HepG2 (cell line): ENCODE data around the gene CIB1. TPM values are rescaled to one million over a fixed set of nuclear protein-coding genes. Genes with fewer than 3 reads are reported as not detected.

Source experiments
- ATAC-seq: fragments of 200-7000 bp; cut with Tn5 transposase; 3 replicates; pipeline ENCODE4 v1.9.1; 2020; ENCODE audit warnings: mild to moderate bottlenecking, moderate library complexity
- BruUV-seq: library from RNA; stranded (reverse); fragments of 400-500 nt; replicated peaks from 2 replicates; lab custom pipeline; 2021; lab: Mats Ljungman, UMichigan
- CTCF ChIA-PET: fragments of 300-600 bp; formaldehyde crosslinking; extraction: SDS; loops from one replicate; lab custom pipeline; 2021; ENCODE audit warnings: low total read pairs, inconsistent platforms, low intra/inter-chr PET ratio; lab: Yijun Ruan, JAX
- POLR2A ChIA-PET: fragments of 350-600 bp; sonication (Branson Sonifier 250); formaldehyde crosslinking; loops from one replicate; lab custom pipeline; 2020; ENCODE audit warnings: antibody characterized with exemption, inconsistent platforms; lab: Yijun Ruan, JAX
- DNase-seq: peaks from one replicate; pipeline ENCODE4 v3.0.0-alpha.2; 2015; ENCODE audit warnings: low spot score
- FAIRE-seq: peaks from 3 replicates; lab custom pipeline; 2011; peaks lifted over from hg19 to GRCh38; lab: Jason Lieb, UNC
- H2AFZ ChIP-seq: one replicate; pipeline ENCODE4 v1.6.1; 2011; ENCODE audit warnings: low read length, inconsistent platforms
- H3K27ac ChIP-seq: fragments of 300-600 bp; 3 replicates; pipeline ENCODE4 v1.8.0; 2011; ENCODE audit warnings: mixed run types, mild to moderate bottlenecking, mixed read lengths, low read length, inconsistent platforms; ENCODE audit not compliant: insufficient read depth; ENCODE audit errors: extremely low read length
- H3K27me3 ChIP-seq, 2 experiments: fragments of 200-600 bp in 1 of 2; 2 replicates in 1 of 2; 3 replicates in 1 of 2; pipeline versions ENCODE4 v1.6.0 to v1.8.0; 2011; ENCODE audit warnings: low read length in 2 of 2, mild to moderate bottlenecking in 2 of 2, moderate library complexity in 2 of 2, inconsistent platforms in 1 of 2; ENCODE audit not compliant: insufficient read depth in 2 of 2, control insufficient read depth in 1 of 2
- H3K36me3 ChIP-seq, 2 experiments: fragments of 200-600 bp in 1 of 2; replicated peaks in 1 of 2; 2 replicates in 1 of 2; 3 replicates in 1 of 2; pipeline versions ENCODE4 v1.5.1 to v1.8.0; 2011; ENCODE audit warnings: low read length in 2 of 2, inconsistent platforms in 1 of 2; ENCODE audit not compliant: insufficient read depth in 2 of 2, control insufficient read depth in 1 of 2
- H3K4me1 ChIP-seq: 2 replicates; pipeline ENCODE4 v1.5.1; 2012; ENCODE audit warnings: low read length, inconsistent platforms; ENCODE audit not compliant: insufficient read depth
- H3K4me2 ChIP-seq: 2 replicates; pipeline ENCODE4 v1.6.0; 2011; ENCODE audit warnings: low read depth, low read length, inconsistent platforms
- H3K4me3 ChIP-seq, 3 experiments: fragments of 200-600 bp in 1 of 3; sonication (generic), shearing (Covaris generic) in 1 of 3; replicated peaks in 1 of 3; 2 replicates each; pipeline ENCODE4 v1.5.1; 2011 to 2016; ENCODE audit warnings: low read length in 3 of 3, inconsistent platforms in 2 of 3, low read depth in 2 of 3, mild to moderate bottlenecking in 2 of 3, control low read depth in 1 of 3, mixed read lengths in 1 of 3; ENCODE audit not compliant: insufficient read depth in 1 of 3
- H3K79me2 ChIP-seq: one replicate; pipeline ENCODE4 v1.6.1; 2011; ENCODE audit warnings: low read length, inconsistent platforms; ENCODE audit not compliant: insufficient read depth
- H3K9ac ChIP-seq: 2 replicates; pipeline ENCODE4 v1.6.0; 2011; ENCODE audit warnings: mild to moderate bottlenecking, low read depth, low read length, inconsistent platforms; ENCODE audit not compliant: insufficient read depth
- H3K9me3 ChIP-seq: 2 replicates; pipeline ENCODE4 v1.5.1; 2012; ENCODE audit warnings: mild to moderate bottlenecking, low read length
- H4K20me1 ChIP-seq: 2 replicates; pipeline ENCODE4 v1.6.0; 2011; ENCODE audit warnings: inconsistent platforms, mild to moderate bottlenecking, low read length, moderate library complexity; ENCODE audit not compliant: insufficient read depth
- KDM6A ChIP-seq: IDR thresholded peaks from 2 replicates; pipeline ENCODE4 v1.6.1; 2016; ENCODE audit warnings: low read depth
- MEIS1 ChIP-seq: sonication (generic); formaldehyde crosslinking; IDR thresholded peaks from 2 replicates; pipeline ENCODE4 v1.9.0; 2021; ENCODE audit warnings: mild to moderate bottlenecking, missing genetic modification reagents, moderate library complexity, borderline replicate concordance
- SP140L ChIP-seq: sonication (generic); formaldehyde crosslinking; IDR thresholded peaks from 2 replicates; pipeline ENCODE4 v1.4.0; 2020; ENCODE audit warnings: missing genetic modification reagents, borderline replicate concordance
- ZNF124 ChIP-seq: sonication (generic); formaldehyde crosslinking; IDR thresholded peaks from 2 replicates; pipeline ENCODE4 v1.4.0; 2020; ENCODE audit warnings: missing genetic modification reagents
- ZNF17 ChIP-seq: sonication (generic); formaldehyde crosslinking; IDR thresholded peaks from 2 replicates; pipeline ENCODE4 v1.5.0; 2020; ENCODE audit warnings: mild to moderate bottlenecking, missing genetic modification reagents
- ZNF317 ChIP-seq: sonication (generic); formaldehyde crosslinking; IDR thresholded peaks from 2 replicates; pipeline ENCODE4 v1.5.0; 2020; ENCODE audit warnings: mild to moderate bottlenecking, missing genetic modification reagents
- WGBS: methylation state at CpG from one replicate; pipeline ENCODE4 v1.1.6; 2017; ENCODE audit warnings: low lambda C conversion rate; 5-methylcytosine and 5-hydroxymethylcytosine counted together
- in situ Hi-C: cut with HindIII; loops from 2 replicates; pipeline ENCODE4 v1.10.0; 2017; ENCODE audit warnings: low pct_unique_long_range_greater_than_20kb; ENCODE audit not compliant: extremely low pct_ligation_motif_present
- intact Hi-C: fragments of 100-400 bp; cut with micrococcal nuclease; formaldehyde crosslinking; loops from one replicate; pipeline ENCODE4 v1.10.0; 2022; ENCODE audit not compliant: unreplicated experiment
- polyA plus RNA-seq, 8 experiments: library from polyadenylated mRNA; depleted of rRNA in 3 of 8; stranded (reverse) in 7 of 8; unstranded in 1 of 8; fragments of >200 nt; fragmentation: Illumina TruSeq in 4 of 8; extraction: Trizol in 4 of 8; gene quantifications; 2 replicates each; pipeline versions ENCODE4 v1.2.1 to v1.2.3, GENCODE V29; 2011 to 2016; ENCODE audit warnings: low read depth in 4 of 8, missing spikeins in 1 of 8, mixed read lengths in 1 of 8; ENCODE audit not compliant: insufficient read depth in 1 of 8
- total RNA-seq, 5 experiments: library from RNA; depleted of rRNA; stranded (reverse); fragments of >200 nt; fragmentation: Illumina TruSeq; extraction: Trizol; gene quantifications; 2 replicates each; pipeline ENCODE4 v1.2.3, GENCODE V29; 2016; ENCODE audit warnings: low read depth in 1 of 5
- TF ChIP-seq, protein P1 (sequence below): sonication (generic); formaldehyde crosslinking; IDR thresholded peaks from 2 replicates; pipeline ENCODE4 v1.4.0; 2020; ENCODE audit warnings: missing genetic modification reagents
- TF ChIP-seq, protein P2 (sequence below): sonication (generic); formaldehyde crosslinking; IDR thresholded peaks from 2 replicates; pipeline ENCODE4 v1.4.0; 2020; ENCODE audit warnings: missing genetic modification reagents, borderline replicate concordance
- TF ChIP-seq, protein P3 (sequence below): sonication (generic); formaldehyde crosslinking; IDR thresholded peaks from 2 replicates; pipeline ENCODE4 v1.4.0; 2020; ENCODE audit warnings: missing genetic modification reagents
- TF ChIP-seq, protein P4 (sequence below): sonication (generic); formaldehyde crosslinking; IDR thresholded peaks from 2 replicates; pipeline ENCODE4 v1.4.0; 2020; ENCODE audit warnings: missing genetic modification reagents

Gene CIB1
- total and polyA plus RNA-seq, 2 of the 13 experiments (the other 11 are each of a cell fraction or from before 2014, with no cell fraction given), result 38.7 to 72.7 TPM

- Histone ChIP-seq H3K27me3 (no peaks in the 10 kb centered on the region), H4K20me1 (no peaks in the 10 kb centered on the region), H3K27ac (no peak overlapping the region), H3K4me2 (no peak overlapping the region), H2AFZ (no peak overlapping the region), H3K79me2 (peaks cover 8% of the 10 kb centered on the region), H3K9ac (no peak overlapping the region), H3K4me3 (no peak overlapping the region), H3K9me3 (no peaks in the 10 kb centered on the region), H3K4me1 (peaks cover 18% of the 10 kb centered on the region), H3K36me3 (peaks cover 17 to 58% of the 10 kb centered on the region in 2 experiments)
- ChIA-PET CTCF (no interaction called here), POLR2A (interaction anchor here (1.0 kb wide), 1 partner anchor 12 kb away, joined by 3 read pairs; no protein-coding TSS in a partner anchor)
- intact Hi-C loops, result no loop called here
- BruUV-seq, result no TSS peak
- no peak for ATAC-seq
- in situ Hi-C loops, result no loop called here
- no peak for FAIRE-seq
- 96% methylated on average over 7 of the region's 15 CpGs for WGBS
- no peak for DNase-seq
- TF ChIP-seq MEIS1 (CRISPR knock-in tag), result no peak
- TF ChIP-seq, protein P1, sequence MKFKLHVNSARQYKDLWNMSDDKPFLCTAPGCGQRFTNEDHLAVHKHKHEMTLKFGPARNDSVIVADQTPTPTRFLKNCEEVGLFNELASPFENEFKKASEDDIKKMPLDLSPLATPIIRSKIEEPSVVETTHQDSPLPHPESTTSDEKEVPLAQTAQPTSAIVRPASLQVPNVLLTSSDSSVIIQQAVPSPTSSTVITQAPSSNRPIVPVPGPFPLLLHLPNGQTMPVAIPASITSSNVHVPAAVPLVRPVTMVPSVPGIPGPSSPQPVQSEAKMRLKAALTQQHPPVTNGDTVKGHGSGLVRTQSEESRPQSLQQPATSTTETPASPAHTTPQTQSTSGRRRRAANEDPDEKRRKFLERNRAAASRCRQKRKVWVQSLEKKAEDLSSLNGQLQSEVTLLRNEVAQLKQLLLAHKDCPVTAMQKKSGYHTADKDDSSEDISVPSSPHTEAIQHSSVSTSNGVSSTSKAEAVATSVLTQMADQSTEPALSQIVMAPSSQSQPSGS (CRISPR knock-in tag), result no peak
- no peak for TF ChIP-seq ZNF17 (CRISPR knock-in tag)
- no peak for TF ChIP-seq KDM6A (CRISPR knock-in tag)
- no peak for TF ChIP-seq SP140L
- no peak for TF ChIP-seq ZNF317
- TF ChIP-seq, protein P2, sequence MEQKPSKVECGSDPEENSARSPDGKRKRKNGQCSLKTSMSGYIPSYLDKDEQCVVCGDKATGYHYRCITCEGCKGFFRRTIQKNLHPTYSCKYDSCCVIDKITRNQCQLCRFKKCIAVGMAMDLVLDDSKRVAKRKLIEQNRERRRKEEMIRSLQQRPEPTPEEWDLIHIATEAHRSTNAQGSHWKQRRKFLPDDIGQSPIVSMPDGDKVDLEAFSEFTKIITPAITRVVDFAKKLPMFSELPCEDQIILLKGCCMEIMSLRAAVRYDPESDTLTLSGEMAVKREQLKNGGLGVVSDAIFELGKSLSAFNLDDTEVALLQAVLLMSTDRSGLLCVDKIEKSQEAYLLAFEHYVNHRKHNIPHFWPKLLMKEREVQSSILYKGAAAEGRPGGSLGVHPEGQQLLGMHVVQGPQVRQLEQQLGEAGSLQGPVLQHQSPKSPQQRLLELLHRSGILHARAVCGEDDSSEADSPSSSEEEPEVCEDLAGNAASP (CRISPR knock-in tag), result no peak
- TF ChIP-seq, protein P3, sequence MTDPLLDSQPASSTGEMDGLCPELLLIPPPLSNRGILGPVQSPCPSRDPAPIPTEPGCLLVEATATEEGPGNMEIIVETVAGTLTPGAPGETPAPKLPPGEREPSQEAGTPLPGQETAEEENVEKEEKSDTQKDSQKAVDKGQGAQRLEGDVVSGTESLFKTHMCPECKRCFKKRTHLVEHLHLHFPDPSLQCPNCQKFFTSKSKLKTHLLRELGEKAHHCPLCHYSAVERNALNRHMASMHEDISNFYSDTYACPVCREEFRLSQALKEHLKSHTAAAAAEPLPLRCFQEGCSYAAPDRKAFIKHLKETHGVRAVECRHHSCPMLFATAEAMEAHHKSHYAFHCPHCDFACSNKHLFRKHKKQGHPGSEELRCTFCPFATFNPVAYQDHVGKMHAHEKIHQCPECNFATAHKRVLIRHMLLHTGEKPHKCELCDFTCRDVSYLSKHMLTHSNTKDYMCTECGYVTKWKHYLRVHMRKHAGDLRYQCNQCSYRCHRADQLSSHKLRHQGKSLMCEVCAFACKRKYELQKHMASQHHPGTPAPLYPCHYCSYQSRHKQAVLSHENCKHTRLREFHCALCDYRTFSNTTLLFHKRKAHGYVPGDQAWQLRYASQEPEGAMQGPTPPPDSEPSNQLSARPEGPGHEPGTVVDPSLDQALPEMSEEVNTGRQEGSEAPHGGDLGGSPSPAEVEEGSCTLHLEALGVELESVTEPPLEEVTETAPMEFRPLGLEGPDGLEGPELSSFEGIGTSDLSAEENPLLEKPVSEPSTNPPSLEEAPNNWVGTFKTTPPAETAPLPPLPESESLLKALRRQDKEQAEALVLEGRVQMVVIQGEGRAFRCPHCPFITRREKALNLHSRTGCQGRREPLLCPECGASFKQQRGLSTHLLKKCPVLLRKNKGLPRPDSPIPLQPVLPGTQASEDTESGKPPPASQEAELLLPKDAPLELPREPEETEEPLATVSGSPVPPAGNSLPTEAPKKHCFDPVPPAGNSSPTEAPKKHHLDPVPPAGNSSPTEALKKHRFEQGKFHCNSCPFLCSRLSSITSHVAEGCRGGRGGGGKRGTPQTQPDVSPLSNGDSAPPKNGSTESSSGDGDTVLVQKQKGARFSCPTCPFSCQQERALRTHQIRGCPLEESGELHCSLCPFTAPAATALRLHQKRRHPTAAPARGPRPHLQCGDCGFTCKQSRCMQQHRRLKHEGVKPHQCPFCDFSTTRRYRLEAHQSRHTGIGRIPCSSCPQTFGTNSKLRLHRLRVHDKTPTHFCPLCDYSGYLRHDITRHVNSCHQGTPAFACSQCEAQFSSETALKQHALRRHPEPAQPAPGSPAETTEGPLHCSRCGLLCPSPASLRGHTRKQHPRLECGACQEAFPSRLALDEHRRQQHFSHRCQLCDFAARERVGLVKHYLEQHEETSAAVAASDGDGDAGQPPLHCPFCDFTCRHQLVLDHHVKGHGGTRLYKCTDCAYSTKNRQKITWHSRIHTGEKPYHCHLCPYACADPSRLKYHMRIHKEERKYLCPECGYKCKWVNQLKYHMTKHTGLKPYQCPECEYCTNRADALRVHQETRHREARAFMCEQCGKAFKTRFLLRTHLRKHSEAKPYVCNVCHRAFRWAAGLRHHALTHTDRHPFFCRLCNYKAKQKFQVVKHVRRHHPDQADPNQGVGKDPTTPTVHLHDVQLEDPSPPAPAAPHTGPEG, result no peak
- TF ChIP-seq ZNF124, result no peak
- TF ChIP-seq, protein P4, sequence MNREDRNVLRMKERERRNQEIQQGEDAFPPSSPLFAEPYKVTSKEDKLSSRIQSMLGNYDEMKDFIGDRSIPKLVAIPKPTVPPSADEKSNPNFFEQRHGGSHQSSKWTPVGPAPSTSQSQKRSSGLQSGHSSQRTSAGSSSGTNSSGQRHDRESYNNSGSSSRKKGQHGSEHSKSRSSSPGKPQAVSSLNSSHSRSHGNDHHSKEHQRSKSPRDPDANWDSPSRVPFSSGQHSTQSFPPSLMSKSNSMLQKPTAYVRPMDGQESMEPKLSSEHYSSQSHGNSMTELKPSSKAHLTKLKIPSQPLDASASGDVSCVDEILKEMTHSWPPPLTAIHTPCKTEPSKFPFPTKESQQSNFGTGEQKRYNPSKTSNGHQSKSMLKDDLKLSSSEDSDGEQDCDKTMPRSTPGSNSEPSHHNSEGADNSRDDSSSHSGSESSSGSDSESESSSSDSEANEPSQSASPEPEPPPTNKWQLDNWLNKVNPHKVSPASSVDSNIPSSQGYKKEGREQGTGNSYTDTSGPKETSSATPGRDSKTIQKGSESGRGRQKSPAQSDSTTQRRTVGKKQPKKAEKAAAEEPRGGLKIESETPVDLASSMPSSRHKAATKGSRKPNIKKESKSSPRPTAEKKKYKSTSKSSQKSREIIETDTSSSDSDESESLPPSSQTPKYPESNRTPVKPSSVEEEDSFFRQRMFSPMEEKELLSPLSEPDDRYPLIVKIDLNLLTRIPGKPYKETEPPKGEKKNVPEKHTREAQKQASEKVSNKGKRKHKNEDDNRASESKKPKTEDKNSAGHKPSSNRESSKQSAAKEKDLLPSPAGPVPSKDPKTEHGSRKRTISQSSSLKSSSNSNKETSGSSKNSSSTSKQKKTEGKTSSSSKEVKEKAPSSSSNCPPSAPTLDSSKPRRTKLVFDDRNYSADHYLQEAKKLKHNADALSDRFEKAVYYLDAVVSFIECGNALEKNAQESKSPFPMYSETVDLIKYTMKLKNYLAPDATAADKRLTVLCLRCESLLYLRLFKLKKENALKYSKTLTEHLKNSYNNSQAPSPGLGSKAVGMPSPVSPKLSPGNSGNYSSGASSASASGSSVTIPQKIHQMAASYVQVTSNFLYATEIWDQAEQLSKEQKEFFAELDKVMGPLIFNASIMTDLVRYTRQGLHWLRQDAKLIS (CRISPR knock-in tag), result no peak
Measured at GRCh38 chr15:90228960-90229359, 4.8 kb downstream of the CIB1 start.
